ENCODE data around the gene ZNF592. TPM values are rescaled to one million over a fixed set of nuclear protein-coding genes. Genes with fewer than 3 reads are reported as not detected.
"Not testable (repeated sequence)": the region's sequence is repeated elsewhere in the genome, so short reads cannot be mapped to it uniquely, and the experiment has no call there.

Gene ZNF592
- total RNA-seq, 2 donors from 2014 or later: 9.7 to 18.4 TPM

- TF ChIP-seq CTCF (IDR thresholded peaks at IDR 0.05): no peak
- Histone ChIP-seq H3K4me1 (peaks cover 0 to 69% of the 10 kb centered on the region in 2 donors), H3K9me3 (no peaks in the 10 kb centered on the region), H3K27ac (peak overlapping the region; percentile 57 to 90), H3K36me3 (no peaks in the 10 kb centered on the region), H3K27me3 (no peaks in the 10 kb centered on the region), H3K4me3 (no peak overlapping the region)
- no peak for DNase-seq (ENCODE audit: low spot score)
Observed at GRCh38 chr15:84750583-84751092, 2.2 kb downstream of the ZNF592 start.

- H3K4me3 ChIP-seq; H3K27me3 ChIP-seq; H3K27ac ChIP-seq; H3K9me3 ChIP-seq; H3K36me3 ChIP-seq; DNase-seq (ENCODE audit: low spot score): not testable (repeated sequence)
- H3K4me1 ChIP-seq: peaks cover 0 to 71% of the 10 kb centered on the region in 2 donors
Observed at GRCh38 chr15:84751721-84752120, 3.3 kb downstream of the ZNF592 start.

GRCh38 chr15:84752195-84752594, 3.8 kb downstream of the ZNF592 start:
- Histone ChIP-seq H3K36me3 (no peaks in the 10 kb centered on the region), H3K4me1 (peaks cover 0 to 66% of the 10 kb centered on the region in 2 donors), H3K27me3 (no peaks in the 10 kb centered on the region), H3K9me3 (no peaks in the 10 kb centered on the region), H3K4me3 (no peak overlapping the region), H3K27ac (peak overlapping the region; percentile 47 to 52)
- no peak for TF ChIP-seq CTCF (IDR thresholded peaks at IDR 0.05)
- DNase-seq (ENCODE audit: low spot score): no peak

GRCh38 chr15:84752700-84753099, 4.3 kb downstream of the ZNF592 start:
- TF ChIP-seq CTCF (IDR thresholded peaks at IDR 0.05): no peak
- H3K9me3 ChIP-seq: no peaks in the 10 kb centered on the region
- peak overlapping the region; percentile 47 to 52 for H3K27ac ChIP-seq
- H3K4me3 ChIP-seq: no peak overlapping the region
- no peaks in the 10 kb centered on the region for H3K27me3 ChIP-seq
- no peaks in the 10 kb centered on the region for H3K36me3 ChIP-seq
- DNase-seq (ENCODE audit: low spot score): no peak
- H3K4me1 ChIP-seq: peaks cover 0 to 63% of the 10 kb centered on the region in 2 donors

GRCh38 chr15:84754889-84755288, 6.5 kb downstream of the ZNF592 start:
- not testable (repeated sequence) for H3K27me3 ChIP-seq; DNase-seq (ENCODE audit: low spot score); H3K4me3 ChIP-seq; H3K36me3 ChIP-seq; H3K27ac ChIP-seq; H3K9me3 ChIP-seq
- peaks cover 0 to 67% of the 10 kb centered on the region in 2 donors for H3K4me1 ChIP-seq

GRCh38 chr15:84755736-84756527, 7.5 kb downstream of the ZNF592 start:
- H3K4me1 ChIP-seq: peaks cover 0 to 66% of the 10 kb centered on the region in 2 donors
- no peak overlapping the region for H3K27ac ChIP-seq
- no peak overlapping the region for H3K4me3 ChIP-seq
- H3K9me3 ChIP-seq: no peaks in the 10 kb centered on the region
- no peaks in the 10 kb centered on the region for H3K27me3 ChIP-seq
- H3K36me3 ChIP-seq: no peaks in the 10 kb centered on the region
- no peak for DNase-seq (ENCODE audit: low spot score)
- no peak for TF ChIP-seq CTCF (IDR thresholded peaks at IDR 0.05)
